ENCODE measurements around the gene RHEBL1.
"Not testable (repeated sequence)": the region's sequence is repeated elsewhere in the genome, so short reads cannot be mapped to it uniquely, and the experiment has no call there.

Gene RHEBL1

GRCh38 chr12:49088150-49088931, 18.6 kb upstream of the RHEBL1 start:
- Histone ChIP-seq H3K9me3 (ENCODE audit: insufficient read depth, low read depth, low read length) (peaks cover 2% of the 10 kb centered on the region; the same call in 1 of the 2 replicates), H3K4me1 (ENCODE audit: insufficient read depth, low read length) (peaks cover 13% of the 10 kb centered on the region), H3K27me3 (ENCODE audit: insufficient read depth, low read length) (peaks cover 74% of the 10 kb centered on the region), H3K4me3 (ENCODE audit: low read length) (peak overlapping the region; percentile 30), H3K27ac (ENCODE audit: low read depth, low read length) (no peak overlapping the region), H3K36me3 (ENCODE audit: insufficient read depth, low read length) (no peaks in the 10 kb centered on the region), H3K9ac (ENCODE audit: low read depth, low read length) (no peak overlapping the region)
- WGBS: 6% methylated on average over 18 of the region's 18 CpGs

- no peak overlapping the region for H3K9ac ChIP-seq (ENCODE audit: low read depth, low read length)
- WGBS: 84% methylated on average over 3 of the region's 3 CpGs
- peaks cover 56% of the 10 kb centered on the region for H3K27me3 ChIP-seq (ENCODE audit: insufficient read depth, low read length)
Measured at GRCh38 chr12:49086116-49086515, 16.3 kb upstream of the RHEBL1 start.

GRCh38 chr12:49084438-49084837, 14.7 kb upstream of the RHEBL1 start:
- H3K36me3 ChIP-seq (ENCODE audit: insufficient read depth, low read length): no peaks in the 10 kb centered on the region
- H3K9me3 ChIP-seq (ENCODE audit: insufficient read depth, low read depth, low read length): peaks cover 2% of the 10 kb centered on the region; the same call in 1 of the 2 replicates
- H3K9ac ChIP-seq (ENCODE audit: low read depth, low read length): no peak overlapping the region
- H3K27me3 ChIP-seq (ENCODE audit: insufficient read depth, low read length): peaks cover 45% of the 10 kb centered on the region
- WGBS: 95% methylated on average over 3 of the region's 3 CpGs
- no peak overlapping the region for H3K27ac ChIP-seq (ENCODE audit: low read depth, low read length)
- no peak overlapping the region for H3K4me3 ChIP-seq (ENCODE audit: low read length)
- H3K4me1 ChIP-seq (ENCODE audit: insufficient read depth, low read length): peaks cover 5% of the 10 kb centered on the region

More at GRCh38 chr12:49086116-49086515, 16.3 kb upstream of the RHEBL1 start:
- H3K36me3 ChIP-seq (ENCODE audit: insufficient read depth, low read length): no peaks in the 10 kb centered on the region
- no peak overlapping the region for H3K27ac ChIP-seq (ENCODE audit: low read depth, low read length)
- no peak overlapping the region for H3K4me3 ChIP-seq (ENCODE audit: low read length)
- peaks cover 2% of the 10 kb centered on the region; the same call in 1 of the 2 replicates for H3K9me3 ChIP-seq (ENCODE audit: insufficient read depth, low read depth, low read length)
- H3K4me1 ChIP-seq (ENCODE audit: insufficient read depth, low read length): peaks cover 8% of the 10 kb centered on the region

GRCh38 chr12:49079793-49080192, 10.0 kb upstream of the RHEBL1 start:
- Histone ChIP-seq H3K4me3 (ENCODE audit: low read length) (no peak overlapping the region), H3K4me1 (ENCODE audit: insufficient read depth, low read length) (no peaks in the 10 kb centered on the region), H3K36me3 (ENCODE audit: insufficient read depth, low read length) (no peaks in the 10 kb centered on the region), H3K27me3 (ENCODE audit: insufficient read depth, low read length) (peaks cover 10% of the 10 kb centered on the region; the same call in 1 of the 2 replicates), H3K9ac (ENCODE audit: low read depth, low read length) (no peak overlapping the region), H3K27ac (ENCODE audit: low read depth, low read length) (no peak overlapping the region), H3K9me3 (ENCODE audit: insufficient read depth, low read depth, low read length) (peaks cover 2% of the 10 kb centered on the region; the same call in 1 of the 2 replicates)
- whole genome bisulfite sequencing: 84% methylated on average over 1 of the region's 1 CpG

GRCh38 chr12:49070971-49071370, 1.2 kb upstream of the RHEBL1 start:
- no peak overlapping the region for H3K9ac ChIP-seq (ENCODE audit: low read depth, low read length)
- peaks cover 14% of the 10 kb centered on the region for H3K27me3 ChIP-seq (ENCODE audit: insufficient read depth, low read length)
- H3K9me3 ChIP-seq (ENCODE audit: insufficient read depth, low read depth, low read length): no peaks in the 10 kb centered on the region
- H3K36me3 ChIP-seq (ENCODE audit: insufficient read depth, low read length): no peaks in the 10 kb centered on the region
- peaks cover 8% of the 10 kb centered on the region for H3K4me1 ChIP-seq (ENCODE audit: insufficient read depth, low read length)
- H3K4me3 ChIP-seq (ENCODE audit: low read length): no peak overlapping the region
- 97% methylated on average over 9 of the region's 11 CpGs for WGBS
- H3K27ac ChIP-seq (ENCODE audit: low read depth, low read length): no peak overlapping the region

GRCh38 chr12:49068879-49069506, 786 bp downstream of the RHEBL1 start:
- peaks cover 14% of the 10 kb centered on the region for H3K27me3 ChIP-seq (ENCODE audit: insufficient read depth, low read length)
- H3K9ac ChIP-seq (ENCODE audit: low read depth, low read length): peak overlapping the region; percentile 23; the same call in 1 of the 2 replicates
- peaks cover 8% of the 10 kb centered on the region for H3K4me1 ChIP-seq (ENCODE audit: insufficient read depth, low read length)
- H3K27ac ChIP-seq (ENCODE audit: low read depth, low read length): no peak overlapping the region
- no peaks in the 10 kb centered on the region; the same call in 1 of the 2 replicates for H3K36me3 ChIP-seq (ENCODE audit: insufficient read depth, low read length)
- WGBS: 18% methylated on average over 19 of the region's 21 CpGs
- H3K4me3 ChIP-seq (ENCODE audit: low read length): peak overlapping the region; percentile 72
- H3K9me3 ChIP-seq (ENCODE audit: insufficient read depth, low read depth, low read length): no peaks in the 10 kb centered on the region

GRCh38 chr12:49066120-49066519, 3.7 kb downstream of the RHEBL1 start:
- Histone ChIP-seq H3K9me3 (ENCODE audit: insufficient read depth, low read depth, low read length) (no peaks in the 10 kb centered on the region), H3K27me3 (ENCODE audit: insufficient read depth, low read length) (peaks cover 14% of the 10 kb centered on the region), H3K9ac (ENCODE audit: low read depth, low read length) (no peak overlapping the region), H3K36me3 (ENCODE audit: insufficient read depth, low read length) (no peaks in the 10 kb centered on the region; the same call in 1 of the 2 replicates), H3K27ac (ENCODE audit: low read depth, low read length) (no peak overlapping the region), H3K4me1 (ENCODE audit: insufficient read depth, low read length) (peaks cover 13% of the 10 kb centered on the region), H3K4me3 (ENCODE audit: low read length) (no peak overlapping the region)
- WGBS: 60% methylated on average over 4 of the region's 4 CpGs

GRCh38 chr12:49064767-49065152, 5.0 kb downstream of the RHEBL1 start:
- no peak overlapping the region for H3K9ac ChIP-seq (ENCODE audit: low read depth, low read length)
- H3K4me1 ChIP-seq (ENCODE audit: insufficient read depth, low read length): peaks cover 9% of the 10 kb centered on the region; the same call in 1 of the 2 replicates
- no peak overlapping the region for H3K4me3 ChIP-seq (ENCODE audit: low read length)
- H3K27ac ChIP-seq (ENCODE audit: low read depth, low read length): no peak overlapping the region
- WGBS: 95% methylated on average over 5 of the region's 5 CpGs
- H3K9me3 ChIP-seq (ENCODE audit: insufficient read depth, low read depth, low read length): no peaks in the 10 kb centered on the region
- no peaks in the 10 kb centered on the region; the same call in 1 of the 2 replicates for H3K36me3 ChIP-seq (ENCODE audit: insufficient read depth, low read length)
- H3K27me3 ChIP-seq (ENCODE audit: insufficient read depth, low read length): peaks cover 14% of the 10 kb centered on the region

GRCh38 chr12:49061916-49062315, 7.9 kb downstream of the RHEBL1 start:
- not testable (repeated sequence) for H3K27me3 ChIP-seq (ENCODE audit: insufficient read depth, low read length); H3K36me3 ChIP-seq (ENCODE audit: insufficient read depth, low read length); H3K9me3 ChIP-seq (ENCODE audit: insufficient read depth, low read depth, low read length); H3K27ac ChIP-seq (ENCODE audit: low read depth, low read length); H3K9ac ChIP-seq (ENCODE audit: low read depth, low read length)
- peaks cover 20% of the 10 kb centered on the region; the same call in 1 of the 2 replicates for H3K4me1 ChIP-seq (ENCODE audit: insufficient read depth, low read length)
- 0 out of 2 replicates have a peak overlapping the region, but pooled peaks have one; percentile 84 for H3K4me3 ChIP-seq (ENCODE audit: low read length)
- WGBS: 92% methylated on average over 16 of the region's 17 CpGs

- Histone ChIP-seq H3K4me3 (ENCODE audit: low read length) (peak overlapping the region; percentile 84), H3K27me3 (ENCODE audit: insufficient read depth, low read length) (no peaks in the 10 kb centered on the region), H3K9ac (ENCODE audit: low read depth, low read length) (peak overlapping the region; percentile 99), H3K4me1 (ENCODE audit: insufficient read depth, low read length) (peaks cover 27% of the 10 kb centered on the region), H3K36me3 (ENCODE audit: insufficient read depth, low read length) (no peaks in the 10 kb centered on the region; the same call in 1 of the 2 replicates), H3K27ac (ENCODE audit: low read depth, low read length) (peak overlapping the region; percentile 98), H3K9me3 (ENCODE audit: insufficient read depth, low read depth, low read length) (no peaks in the 10 kb centered on the region)
- 11% methylated on average over 14 of the region's 16 CpGs for WGBS
Measured at GRCh38 chr12:49061157-49061650, 8.6 kb downstream of the RHEBL1 start.

All from HUES64 (cell line).